HG03558 (cell line): ENCODE data around the gene KCNK5.

Experiments used
- ATAC-seq: cut with Tn5 transposase; IDR thresholded peaks from one replicate; pipeline ENCODE4 v1.9.1; 2021; ENCODE audit warnings: moderate number of reproducible peaks; ENCODE audit not compliant: unreplicated experiment; ENCODE audit errors: extremely low read depth

KCNK5 gene

DNA sequence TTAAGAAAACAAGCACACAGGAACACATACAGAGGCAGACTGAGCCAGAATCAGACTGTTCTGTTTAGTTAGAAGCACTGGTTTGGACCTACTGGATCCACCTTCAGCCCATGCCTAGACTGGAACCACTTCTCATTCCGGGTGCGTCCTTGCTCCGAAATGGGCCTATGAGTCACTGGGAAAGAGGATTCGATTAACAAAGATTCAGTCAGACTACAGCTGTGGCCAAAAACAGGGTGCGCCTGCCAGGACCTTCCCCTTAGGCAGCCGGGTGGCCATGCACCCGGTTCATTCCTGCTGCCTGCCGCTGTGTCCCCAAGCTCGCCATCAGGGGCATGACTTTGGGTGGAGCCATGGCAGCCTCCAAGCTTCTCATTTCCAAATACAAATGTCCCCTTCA, 14.5 kb upstream of the KCNK5 start:
- no peak for ATAC-seq

- no peak for ATAC-seq
Observed at GRCh38 chr6:39240155-39240757, 11.0 kb upstream of the KCNK5 start.

- no peak for ATAC-seq
Observed at GRCh38 chr6:39239527-39240154, 10.4 kb upstream of the KCNK5 start.

DNA sequence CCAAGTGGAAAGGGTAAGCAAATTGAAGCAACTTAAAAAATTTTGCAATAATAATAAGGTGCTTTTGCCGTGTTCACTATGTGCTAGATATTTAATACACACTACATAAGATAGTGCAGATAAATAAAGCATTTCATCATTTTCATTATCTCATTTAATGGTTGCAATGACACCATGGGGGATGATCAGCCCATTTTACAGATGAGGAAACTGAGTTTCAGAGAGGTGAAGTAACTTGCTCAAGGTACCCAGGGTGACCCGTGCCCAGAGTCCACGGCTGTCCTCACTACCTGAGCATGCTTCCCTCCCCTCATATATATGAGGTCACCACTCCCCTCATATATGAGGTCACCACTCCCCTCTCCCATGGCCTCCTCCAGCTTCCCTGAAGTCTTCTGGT, 7.5 kb upstream of the KCNK5 start:
- ATAC-seq = no peak

- ATAC-seq = no peak
Observed at GRCh38 chr6:39233333-39233732, 4.1 kb upstream of the KCNK5 start.

DNA sequence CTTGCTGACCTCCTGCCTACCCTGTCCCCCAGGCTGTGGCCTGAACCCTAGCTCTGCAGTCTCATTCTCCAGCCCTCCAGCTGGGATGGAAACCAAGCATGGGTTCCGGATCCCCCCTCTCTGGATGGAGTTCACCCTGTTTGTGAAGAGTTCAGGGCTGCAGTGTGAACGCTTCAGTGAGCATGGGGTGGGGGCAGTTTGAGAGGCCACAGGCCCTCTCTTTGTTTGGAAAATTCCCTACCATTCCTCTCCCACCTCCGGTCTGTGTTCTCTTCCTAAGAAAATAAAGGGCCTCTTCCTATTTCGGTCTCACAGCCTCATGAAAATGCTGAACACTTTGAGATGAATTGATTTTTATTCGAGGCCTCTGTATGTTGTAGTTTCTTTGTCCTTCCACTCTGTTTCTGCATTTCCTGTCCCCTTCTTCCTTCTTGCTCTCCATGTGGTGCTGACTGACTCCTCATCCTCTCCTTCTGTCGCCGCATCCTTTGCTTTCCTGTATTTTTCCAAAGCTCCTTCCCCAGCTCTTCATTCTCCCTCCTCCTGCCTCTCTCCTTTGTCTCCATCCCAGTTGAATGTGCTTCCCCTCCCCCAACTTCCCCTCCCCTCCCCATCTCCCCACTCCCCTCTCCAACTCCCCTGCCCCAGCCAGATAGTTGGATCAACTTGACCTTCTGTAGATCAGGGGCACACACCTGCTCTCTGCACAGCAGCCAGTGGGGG, 2.4 kb upstream of the KCNK5 start:
- ATAC-seq = no peak

GRCh38 chr6:39230654-39231035, 1.4 kb upstream of the KCNK5 start:
- no peak for ATAC-seq

DNA sequence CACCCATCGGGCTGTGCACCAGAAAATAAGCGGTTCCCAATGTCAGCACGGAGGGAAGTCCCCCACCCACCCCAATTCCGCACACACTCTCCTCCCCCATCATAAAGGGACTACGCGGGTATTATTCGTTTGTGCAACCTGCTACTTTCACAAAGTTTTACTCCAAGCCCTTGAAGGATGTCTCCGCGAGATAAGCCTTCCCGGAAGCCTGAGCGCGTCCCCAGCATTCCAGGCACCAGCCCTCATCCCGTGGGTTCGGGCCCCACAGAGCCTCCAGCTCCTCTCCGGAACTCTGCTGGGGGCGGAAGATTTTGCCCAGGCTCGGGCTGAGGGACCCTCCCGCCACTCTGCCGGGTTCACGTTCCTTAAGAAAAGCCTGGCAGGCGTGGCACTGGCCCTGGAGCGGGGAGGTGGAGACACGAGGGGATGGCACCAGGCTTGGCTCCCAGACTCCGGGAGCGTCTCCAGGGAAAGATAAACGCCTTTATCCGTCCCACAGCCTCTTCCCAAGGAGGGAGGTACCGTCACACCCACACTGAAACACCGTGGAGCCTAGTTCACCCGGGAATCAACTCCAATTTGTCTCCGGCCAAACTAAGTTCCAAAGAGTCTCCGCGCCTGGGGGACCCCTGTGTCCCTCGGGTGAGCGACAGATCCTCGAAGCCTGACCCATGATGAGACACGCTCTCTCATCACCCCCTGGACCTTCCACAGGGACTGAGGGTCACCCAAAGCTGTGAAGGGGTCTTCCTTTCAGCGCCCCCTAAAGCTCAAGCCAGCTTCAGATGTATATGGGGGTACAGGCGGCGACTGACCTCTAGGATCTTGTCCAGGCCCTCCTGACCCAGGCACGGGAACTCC, 934 bp downstream of the KCNK5 start:
- no peak for ATAC-seq

DNA sequence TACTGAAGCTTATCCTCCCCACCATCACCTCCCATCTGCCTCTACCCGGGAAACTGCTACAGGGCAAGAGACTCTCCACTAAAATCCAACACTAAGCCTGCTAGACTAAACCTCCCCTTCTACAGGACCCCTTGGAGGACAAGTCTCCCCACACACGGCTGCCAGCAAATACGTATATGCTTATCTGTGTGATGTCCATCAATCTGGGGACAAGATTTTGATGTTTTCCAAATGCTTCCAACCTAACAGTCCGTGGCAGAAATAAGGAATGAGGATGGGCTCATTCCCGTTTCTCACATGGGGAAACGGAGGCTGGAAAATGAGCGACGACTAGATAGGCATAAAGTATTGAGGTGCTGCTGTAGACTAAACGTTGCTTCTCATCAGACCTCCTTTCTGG, 1.8 kb downstream of the KCNK5 start:
- ATAC-seq = no peak

GRCh38 chr6:39226639-39227329, 2.5 kb downstream of the KCNK5 start:
- no peak for ATAC-seq

DNA sequence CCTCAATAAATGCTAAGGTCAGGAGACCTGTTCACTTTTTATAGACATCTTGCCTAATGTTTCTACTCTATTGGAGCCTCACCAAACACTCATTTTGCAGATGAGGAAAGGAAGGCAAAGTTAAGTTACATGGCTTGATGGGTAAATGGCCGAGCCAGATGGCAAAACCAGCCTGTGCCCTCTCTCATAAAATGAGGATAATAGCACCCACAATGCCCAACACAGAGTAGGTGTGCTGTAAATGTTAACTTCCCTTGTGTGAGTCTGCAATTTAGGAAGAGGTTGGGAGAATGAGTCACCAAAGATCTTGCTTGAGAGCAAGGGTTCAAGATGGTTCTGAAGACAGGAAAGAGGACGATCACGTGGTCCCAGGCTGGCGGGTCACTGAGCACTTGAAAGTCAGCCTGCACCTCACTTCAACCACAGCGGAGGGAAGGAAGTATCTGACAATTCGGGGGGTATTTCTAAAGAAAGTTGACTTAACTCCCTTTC, 3.3 kb downstream of the KCNK5 start:
- ATAC-seq = no peak

DNA sequence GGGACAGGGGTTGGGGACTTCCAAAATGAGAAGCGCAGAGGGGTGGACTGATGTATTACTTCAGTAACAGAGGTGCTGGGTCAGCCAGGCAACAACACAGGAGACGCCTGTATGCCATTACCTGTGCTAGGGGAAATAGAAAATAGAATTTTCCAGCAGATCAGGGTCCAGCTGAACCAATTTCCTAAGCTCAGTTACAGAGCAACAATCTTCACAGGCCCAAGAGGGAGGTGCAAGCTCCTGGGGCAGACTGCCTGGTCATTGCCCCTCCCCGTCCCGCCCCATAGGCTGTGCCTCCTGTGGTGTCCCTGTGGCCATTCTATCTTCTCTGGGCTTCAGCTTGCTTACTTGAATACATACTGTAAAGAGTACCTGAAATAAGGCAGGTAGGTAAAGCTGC, 3.7 kb downstream of the KCNK5 start:
- no peak for ATAC-seq

- no peak for ATAC-seq
Observed at GRCh38 chr6:39224523-39225182, 4.6 kb downstream of the KCNK5 start.

- no peak for ATAC-seq
Observed at GRCh38 chr6:39224011-39224410, 5.3 kb downstream of the KCNK5 start.

DNA sequence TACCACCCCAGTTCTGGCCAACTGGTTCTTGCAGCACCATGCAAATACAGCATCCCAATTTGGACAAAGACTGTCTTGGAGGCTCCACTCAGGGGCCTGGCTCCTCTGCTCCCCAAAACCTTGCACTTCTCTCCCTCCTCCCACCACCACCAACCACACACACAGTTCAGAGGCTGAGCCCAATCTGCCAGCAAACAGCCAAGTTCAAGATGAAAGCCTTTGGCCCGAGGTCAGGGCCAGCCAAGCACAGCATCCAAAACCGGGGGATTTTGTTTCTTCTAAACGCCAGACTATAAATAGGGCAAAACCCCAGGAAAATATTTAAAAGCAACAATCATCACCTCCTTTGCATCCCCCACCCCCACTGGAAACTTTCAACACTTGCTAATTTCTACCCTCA, 5.7 kb downstream of the KCNK5 start:
- ATAC-seq = no peak

DNA sequence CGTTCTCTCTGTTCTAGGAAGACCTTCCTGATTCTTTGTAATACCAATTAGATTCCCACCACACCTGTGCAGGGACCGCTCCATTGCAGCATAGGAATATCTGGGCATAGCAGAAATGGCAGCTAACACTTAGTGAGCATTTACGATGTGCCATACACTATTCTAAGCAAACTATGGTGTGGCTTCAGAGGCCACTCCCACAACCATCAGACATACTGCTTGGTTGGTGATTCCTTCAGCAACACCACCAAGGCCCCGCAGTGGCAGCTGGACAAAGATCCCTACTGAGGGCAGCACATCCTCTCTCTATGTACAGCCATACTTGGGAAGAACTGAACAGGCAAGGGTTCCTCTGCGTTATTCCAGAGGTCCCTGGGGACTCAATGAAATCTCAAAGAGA, 6.2 kb downstream of the KCNK5 start:
- ATAC-seq = no peak

DNA sequence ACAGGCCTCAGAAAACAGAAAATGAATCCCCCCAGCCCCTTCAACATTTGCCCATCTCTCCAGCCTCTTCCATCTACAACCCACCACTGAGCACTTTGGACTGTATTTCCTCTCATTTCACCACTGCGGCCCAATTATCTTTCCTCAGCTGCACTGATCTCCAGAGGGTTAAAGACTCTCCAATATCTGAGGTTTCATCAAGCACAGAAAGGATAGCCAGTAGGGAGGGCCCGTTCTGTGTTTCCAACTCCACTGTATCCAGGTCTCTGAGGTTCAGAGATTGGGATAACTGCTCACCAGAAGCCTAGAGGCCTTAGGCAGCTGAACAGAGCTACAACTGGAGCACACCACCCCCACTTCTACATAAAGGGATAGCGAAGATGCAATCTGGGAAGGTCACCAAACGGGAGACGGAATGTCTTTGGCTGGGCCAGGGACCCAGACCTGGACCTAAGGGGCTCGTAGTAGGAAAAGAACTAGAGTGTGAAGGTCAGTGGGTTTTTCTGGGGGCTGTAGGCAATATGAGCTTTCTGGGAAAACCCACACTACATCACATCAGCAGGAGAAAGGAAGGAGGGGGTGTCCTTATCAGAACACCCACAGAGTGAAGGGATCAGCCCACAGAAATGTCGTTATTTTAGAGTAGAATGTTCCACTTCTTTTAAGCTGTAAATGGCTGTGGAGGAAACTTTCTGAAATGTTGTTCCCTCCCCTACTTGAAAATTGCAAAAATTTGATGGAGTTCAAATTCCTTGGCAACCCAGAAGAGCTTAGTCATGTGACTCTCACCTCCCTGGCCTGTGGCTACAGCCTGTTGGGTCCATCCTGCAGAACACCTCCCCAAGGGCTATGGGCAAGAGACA, 7.3 kb downstream of the KCNK5 start:
- ATAC-seq = no peak

GRCh38 chr6:39221115-39221514, 8.2 kb downstream of the KCNK5 start:
- ATAC-seq = no peak
